Activated CD4-positive, alpha-beta T cell treated with anti-CD3 and anti-CD28 coated beads, Interleukin-2, amount 50 U/mL, for 4 hours (primary cell): ENCODE measurements around the gene TMED6.
"Not testable (repeated sequence)": the region's sequence is repeated elsewhere in the genome, so short reads cannot be mapped to it uniquely, and the experiment has no call there.

Experiments
- DNase-seq, 2 experiments: peaks; one replicate each; pipeline ENCODE4 v3.0.0-alpha.2; 2020

TMED6 gene

GRCh38 chr16:69296771-69297170 lies 54.8 kb downstream of the TMED6 start:
- DNase-seq = not testable (repeated sequence)

GRCh38 chr16:69294051-69294450 lies 57.5 kb downstream of the TMED6 start:
- DNase-seq = no peak

- no peak for DNase-seq
Measured at GRCh38 chr16:69293401-69293800, 58.2 kb downstream of the TMED6 start.
